ENCODE results near the gene ACSL1. TPM values are rescaled to one million over a fixed set of nuclear protein-coding genes. Genes with fewer than 3 reads are reported as not detected.

The ACSL1 gene
- total and polyA plus RNA-seq, 12 donors = 127 to 526 (median 239) TPM

DNA sequence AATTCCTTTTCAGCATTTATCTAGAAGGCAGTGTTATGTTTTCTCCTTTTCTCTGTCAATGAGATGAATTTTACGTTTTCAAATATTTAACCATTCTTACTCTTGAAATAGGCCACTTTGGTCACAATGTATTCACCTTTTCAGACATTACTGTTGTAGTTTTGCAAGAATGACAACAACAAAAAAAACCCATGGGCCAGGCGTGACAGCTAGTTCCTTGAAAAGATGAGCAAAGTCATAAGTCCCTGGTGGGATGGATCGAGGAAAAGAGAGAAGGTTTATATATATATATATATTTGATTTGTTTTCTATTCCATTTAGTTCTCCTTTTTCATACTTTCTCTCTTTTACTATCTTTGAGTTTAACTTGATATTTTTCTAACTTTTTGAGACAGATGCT lies 38.1 kb upstream of the ACSL1 start:
- no peak for ATAC-seq
- H3K27ac ChIP-seq = no peak overlapping the region
- DNase-seq = no peak
- H3K27me3 ChIP-seq = no peaks in the 10 kb centered on the region
- WGBS, 2 donors = 84 to 86% methylated on average over 3 of the region's 3 CpGs
- no peaks in the 10 kb centered on the region for H3K36me3 ChIP-seq
- no peaks in the 10 kb centered on the region for H3K9me3 ChIP-seq
- H3K4me3 ChIP-seq = no peak overlapping the region
- intact Hi-C loops (cut with DNase I) = no loop called here
- peaks cover 0 to 42% (median 0%) of the 10 kb centered on the region in 9 donors for H3K4me1 ChIP-seq
- TF ChIP-seq, protein P1, sequence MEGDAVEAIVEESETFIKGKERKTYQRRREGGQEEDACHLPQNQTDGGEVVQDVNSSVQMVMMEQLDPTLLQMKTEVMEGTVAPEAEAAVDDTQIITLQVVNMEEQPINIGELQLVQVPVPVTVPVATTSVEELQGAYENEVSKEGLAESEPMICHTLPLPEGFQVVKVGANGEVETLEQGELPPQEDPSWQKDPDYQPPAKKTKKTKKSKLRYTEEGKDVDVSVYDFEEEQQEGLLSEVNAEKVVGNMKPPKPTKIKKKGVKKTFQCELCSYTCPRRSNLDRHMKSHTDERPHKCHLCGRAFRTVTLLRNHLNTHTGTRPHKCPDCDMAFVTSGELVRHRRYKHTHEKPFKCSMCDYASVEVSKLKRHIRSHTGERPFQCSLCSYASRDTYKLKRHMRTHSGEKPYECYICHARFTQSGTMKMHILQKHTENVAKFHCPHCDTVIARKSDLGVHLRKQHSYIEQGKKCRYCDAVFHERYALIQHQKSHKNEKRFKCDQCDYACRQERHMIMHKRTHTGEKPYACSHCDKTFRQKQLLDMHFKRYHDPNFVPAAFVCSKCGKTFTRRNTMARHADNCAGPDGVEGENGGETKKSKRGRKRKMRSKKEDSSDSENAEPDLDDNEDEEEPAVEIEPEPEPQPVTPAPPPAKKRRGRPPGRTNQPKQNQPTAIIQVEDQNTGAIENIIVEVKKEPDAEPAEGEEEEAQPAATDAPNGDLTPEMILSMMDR (IDR thresholded peaks at IDR 0.05) = no peak

DNA sequence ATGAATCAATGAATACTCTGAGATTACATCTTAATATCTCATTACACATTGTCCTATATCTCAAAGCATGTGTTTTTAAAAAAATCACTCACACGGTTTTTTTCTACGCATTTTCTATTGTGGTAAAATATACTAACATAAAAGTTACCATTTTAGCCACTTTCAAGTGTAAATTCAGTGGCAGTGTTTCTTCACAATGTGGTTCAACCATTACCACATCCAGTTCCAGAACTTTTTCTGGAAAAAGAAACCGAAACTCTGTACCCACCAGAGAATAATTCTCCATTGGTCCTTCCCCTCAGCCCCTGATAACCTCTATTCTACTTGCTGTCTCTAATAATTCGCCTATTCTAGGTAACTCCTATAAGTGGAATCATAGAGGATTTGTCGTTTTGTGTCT lies 35.3 kb upstream of the ACSL1 start:
- peak overlapping the region in 1 of 10 donors; percentile 49 for H3K27ac ChIP-seq
- no peaks in the 10 kb centered on the region for H3K9me3 ChIP-seq
- no peaks in the 10 kb centered on the region for H3K36me3 ChIP-seq
- no peak for DNase-seq
- no peak overlapping the region for H3K4me3 ChIP-seq
- 75 to 78% methylated on average over 5 of the region's 5 CpGs for WGBS, 2 donors
- no peaks in the 10 kb centered on the region for H3K27me3 ChIP-seq
- TF ChIP-seq, protein P1 (IDR thresholded peaks at IDR 0.05) = no peak
- intact Hi-C loops (cut with DNase I) = no loop called here
- peak in 1 of 8 donors; percentile 44 for ATAC-seq
- peaks cover 0 to 49% (median 0%) of the 10 kb centered on the region in 9 donors for H3K4me1 ChIP-seq

DNA sequence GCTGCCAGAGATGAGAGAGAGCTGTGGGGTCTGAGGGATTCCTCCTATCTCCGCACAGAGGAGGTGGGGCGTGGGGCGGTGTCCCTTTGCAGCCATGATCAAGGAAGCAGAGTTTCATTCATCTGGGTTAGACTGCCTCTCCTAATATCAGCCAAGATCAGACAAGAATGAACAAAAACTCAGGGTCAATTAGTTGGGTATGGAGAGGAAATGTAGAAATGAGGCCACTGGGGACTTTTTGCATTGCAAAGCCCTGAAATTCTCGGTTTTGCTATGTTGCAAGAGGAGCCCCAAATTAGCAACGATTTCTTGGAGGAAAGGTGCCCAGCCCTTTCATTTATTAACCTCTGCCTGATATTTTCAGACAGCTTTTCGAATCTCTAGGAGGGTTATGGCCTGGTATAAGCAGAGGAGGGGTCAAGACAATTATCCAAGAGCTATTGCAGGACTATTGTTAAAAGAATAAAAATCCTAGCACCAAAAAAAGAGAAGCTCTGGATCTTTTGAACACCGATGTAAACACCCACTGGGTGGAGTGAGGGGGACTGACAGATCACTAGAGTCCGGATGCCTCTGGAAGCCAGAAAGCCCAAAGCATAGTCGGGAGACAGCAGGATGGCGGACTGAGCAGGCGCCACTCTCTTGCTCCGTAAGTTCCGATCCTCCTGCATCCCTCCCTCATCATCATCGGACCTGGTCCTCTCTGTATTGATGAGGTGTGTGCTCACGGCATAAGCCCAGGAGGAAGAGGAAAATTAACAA lies 34.4 kb upstream of the ACSL1 start:
- peak in 1 of 8 donors; percentile 37 for ATAC-seq
- H3K27ac ChIP-seq = peak overlapping the region in 1 of 10 donors; percentile 49
- peaks cover 0 to 57% (median 0%) of the 10 kb centered on the region in 9 donors for H3K4me1 ChIP-seq

DNA sequence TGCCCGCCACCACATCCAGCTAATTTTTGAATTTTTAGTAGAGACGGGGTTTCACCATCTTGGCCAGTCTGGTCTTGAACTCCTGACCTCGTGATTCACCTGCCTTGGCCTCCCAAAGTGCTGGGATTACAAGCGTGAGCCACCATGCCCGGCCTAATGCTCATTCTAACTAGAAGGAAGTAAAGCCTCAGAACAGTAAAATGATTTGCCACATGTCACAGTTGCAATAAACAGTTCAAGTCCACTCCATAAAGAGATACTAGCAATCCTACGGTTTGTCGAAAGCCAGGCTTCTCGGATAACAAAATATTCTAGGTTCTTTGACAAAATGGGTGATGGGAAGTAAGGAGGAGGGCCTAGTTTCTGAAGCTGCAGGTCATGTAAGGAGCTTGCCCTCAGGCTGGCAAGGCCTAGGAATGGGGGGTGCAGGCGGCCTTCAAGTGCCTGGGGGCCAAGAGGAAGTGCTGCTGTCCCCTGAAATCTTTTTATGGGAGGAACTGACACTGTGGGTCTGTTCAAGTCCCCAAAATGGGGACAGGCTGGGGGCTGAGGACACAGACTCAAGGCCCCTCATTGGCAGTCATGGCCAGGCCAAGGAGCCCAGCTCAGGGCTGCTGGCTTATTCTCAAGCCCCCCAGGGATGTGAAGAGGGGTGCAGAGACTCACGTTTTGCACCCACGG lies 31.8 kb upstream of the ACSL1 start:
- no peaks in the 10 kb centered on the region for H3K9me3 ChIP-seq
- 79 to 85% methylated on average over 11 of the region's 11 CpGs for WGBS, 2 donors
- no peaks in the 10 kb centered on the region for H3K27me3 ChIP-seq
- H3K4me3 ChIP-seq = no peak overlapping the region
- H3K4me1 ChIP-seq = peaks cover 0 to 76% (median 0%) of the 10 kb centered on the region in 9 donors
- DNase-seq = no peak
- no peak for ATAC-seq
- intact Hi-C loops (cut with DNase I) = no loop called here
- H3K27ac ChIP-seq = peak overlapping the region in 1 of 10 donors; percentile 73
- H3K36me3 ChIP-seq = no peaks in the 10 kb centered on the region
- TF ChIP-seq, protein P1 (IDR thresholded peaks at IDR 0.05) = no peak

More for the DNA sequence above, 34.4 kb upstream of the ACSL1 start:
- no peak for DNase-seq
- no peak overlapping the region for H3K4me3 ChIP-seq
- TF ChIP-seq, protein P1 (IDR thresholded peaks at IDR 0.05) = no peak
- no peaks in the 10 kb centered on the region for H3K27me3 ChIP-seq
- no peaks in the 10 kb centered on the region for H3K9me3 ChIP-seq
- 80 to 83% methylated on average over 15 of the region's 15 CpGs for WGBS, 2 donors
- H3K36me3 ChIP-seq = no peaks in the 10 kb centered on the region
- intact Hi-C loops (cut with DNase I) = no loop called here

All from heart right ventricle (tissue), 16 donors.